Effector memory CD4-positive, alpha-beta T cell (primary cell): ENCODE data around the gene SP140.

Source experiments
- DNase-seq, 3 donors: peaks; one replicate each; pipeline ENCODE4 v3.0.0-alpha.2; 2020
- H3K27ac ChIP-seq: 2 replicates; pipeline ENCODE4 v1.7.0; 2013; ENCODE audit warnings: mild to moderate bottlenecking, low read length, moderate library complexity; ENCODE audit not compliant: insufficient read depth, poor library complexity, severe bottlenecking
- H3K27me3 ChIP-seq: replicated peaks from 2 replicates; pipeline ENCODE4 v1.7.0; 2013; ENCODE audit warnings: mild to moderate bottlenecking, low read length; ENCODE audit not compliant: insufficient read depth, control insufficient read depth, poor library complexity, severe bottlenecking
- H3K36me3 ChIP-seq: 2 replicates; pipeline ENCODE4 v1.7.0; 2013; ENCODE audit warnings: mild to moderate bottlenecking, low read length, moderate library complexity; ENCODE audit not compliant: control insufficient read depth, insufficient read depth
- H3K4me1 ChIP-seq: 2 replicates; pipeline ENCODE4 v1.7.0; 2013; ENCODE audit warnings: low read length, mild to moderate bottlenecking; ENCODE audit not compliant: control insufficient read depth, insufficient read depth, poor library complexity, severe bottlenecking
- H3K4me3 ChIP-seq: 2 replicates; pipeline ENCODE4 v1.7.0; 2013; ENCODE audit warnings: low read length, low read depth, mild to moderate bottlenecking; ENCODE audit not compliant: insufficient read depth, poor library complexity, severe bottlenecking
- H3K9me3 ChIP-seq: 2 replicates; pipeline ENCODE4 v1.7.0; 2013; ENCODE audit warnings: mild to moderate bottlenecking, low read length, moderate library complexity; ENCODE audit not compliant: control insufficient read depth
- total RNA-seq, 3 donors: gene quantifications; one replicate each; lab custom pipeline; 2026; lab: John Stamatoyannopoulos, UW

The SP140 gene
- 80.9 to 116 (median 112) reads per million in 3 donors for total RNA-seq

DNA sequence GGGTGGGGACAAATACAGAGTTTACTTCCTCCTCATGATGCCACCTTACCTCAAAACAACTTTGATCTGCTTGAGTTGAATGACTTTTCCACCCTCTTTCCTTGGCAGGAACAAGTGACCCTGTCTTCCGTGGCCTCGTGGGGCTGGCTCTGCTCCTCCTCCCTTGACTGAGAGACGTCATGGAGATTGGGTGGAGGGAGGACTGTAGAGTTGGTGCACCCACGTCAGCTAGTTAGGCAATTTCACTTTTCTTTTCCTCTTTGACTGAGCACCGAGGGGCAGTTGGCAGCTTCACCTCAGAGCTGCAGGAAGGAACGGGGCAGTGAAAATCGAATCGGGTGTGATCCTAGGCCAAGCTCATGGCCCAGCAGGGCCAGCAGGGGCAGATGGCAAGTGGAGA is at the start of gene SP140:
SP140 (plus strand) TSS at position 251 of the 400 bp plus-strand sequence; CDS start at position 360, 109 bp downstream.
- H3K4me1 ChIP-seq: peaks cover 34% of the 10 kb centered on the region
- peak within 1 kb of the TSS; percentile 70 for H3K4me3 ChIP-seq
- peak within 1 kb of the TSS; percentile 87 for H3K27ac ChIP-seq
- no peaks in the 10 kb centered on the region for H3K36me3 ChIP-seq
- no peaks in the 10 kb centered on the region for H3K27me3 ChIP-seq
- H3K9me3 ChIP-seq: peaks cover 7% of the 10 kb centered on the region
- DNase-seq: peak; percentile 71 to 81 (median 73)

DNA sequence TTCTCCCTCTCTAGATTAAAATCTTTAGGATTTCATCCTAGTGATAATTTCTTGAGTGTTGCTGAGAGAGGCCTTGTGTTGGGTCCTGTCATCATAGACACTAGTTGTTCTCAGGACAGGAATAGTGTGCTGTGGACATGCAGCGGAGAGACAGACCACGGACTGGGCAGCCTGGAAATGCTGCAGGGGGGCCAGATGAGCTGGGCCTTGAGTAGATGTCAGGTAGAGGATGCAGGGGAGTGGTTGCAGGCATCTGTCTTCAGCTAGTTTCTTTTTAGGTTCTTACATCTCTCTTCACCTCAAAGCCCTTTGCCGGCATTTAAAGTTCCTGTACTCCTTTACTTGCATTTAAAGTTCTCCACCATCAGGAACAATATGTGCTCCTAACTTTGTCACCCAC is 48.5 kb upstream of the SP140 start:
- Histone ChIP-seq H3K27me3 (no peaks in the 10 kb centered on the region), H3K4me1 (no peaks in the 10 kb centered on the region), H3K36me3 (peaks cover 87% of the 10 kb centered on the region), H3K4me3 (no peak overlapping the region), H3K9me3 (no peaks in the 10 kb centered on the region), H3K27ac (no peak overlapping the region)
- DNase-seq: no peak

DNA sequence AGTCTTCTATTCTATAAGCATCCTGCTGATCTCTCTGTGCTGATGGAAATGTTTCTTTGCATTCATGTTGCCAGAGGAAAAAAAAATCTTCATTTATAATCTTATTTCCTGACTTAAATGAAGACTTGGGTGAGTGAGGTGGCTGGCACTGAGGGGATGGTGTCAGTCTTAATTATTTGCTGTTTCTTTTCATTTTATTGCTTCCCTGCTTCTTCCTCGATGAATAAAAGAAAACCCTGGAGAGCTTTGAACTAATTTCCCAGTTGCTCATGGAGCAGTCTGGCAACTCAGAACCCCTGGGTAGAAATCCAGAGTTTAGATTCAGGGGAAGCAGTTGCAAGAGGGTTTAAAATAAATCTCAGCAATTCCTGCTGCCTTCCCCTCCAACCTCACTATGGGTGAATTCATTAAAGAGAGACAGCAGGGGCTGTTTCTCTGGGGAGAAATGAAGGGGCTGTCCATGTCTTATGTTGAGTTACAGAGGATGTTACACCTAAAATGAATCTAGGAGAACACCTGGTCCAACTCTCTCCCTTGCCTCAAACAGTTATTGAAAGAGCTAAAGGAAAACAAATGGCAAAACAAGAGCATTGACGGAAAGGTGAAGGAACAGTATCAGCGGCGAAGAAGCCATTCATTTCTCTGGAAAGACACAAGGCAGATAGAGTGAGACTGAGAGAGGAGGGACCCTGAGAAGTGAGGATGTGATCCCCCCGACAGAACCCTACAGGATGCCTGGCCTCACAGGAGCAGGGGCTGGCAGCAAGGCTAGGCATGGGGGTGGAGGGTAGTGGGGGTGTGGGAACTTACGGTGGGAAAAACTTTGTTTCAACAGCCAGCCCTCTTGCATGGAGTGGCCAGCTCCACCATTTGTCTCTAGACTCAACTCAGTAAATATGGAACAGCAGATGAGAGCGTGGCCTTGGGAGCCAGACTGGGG is 46.7 kb upstream of the SP140 start:
- H3K36me3 ChIP-seq: peaks cover 87% of the 10 kb centered on the region
- DNase-seq: no peak

DNA sequence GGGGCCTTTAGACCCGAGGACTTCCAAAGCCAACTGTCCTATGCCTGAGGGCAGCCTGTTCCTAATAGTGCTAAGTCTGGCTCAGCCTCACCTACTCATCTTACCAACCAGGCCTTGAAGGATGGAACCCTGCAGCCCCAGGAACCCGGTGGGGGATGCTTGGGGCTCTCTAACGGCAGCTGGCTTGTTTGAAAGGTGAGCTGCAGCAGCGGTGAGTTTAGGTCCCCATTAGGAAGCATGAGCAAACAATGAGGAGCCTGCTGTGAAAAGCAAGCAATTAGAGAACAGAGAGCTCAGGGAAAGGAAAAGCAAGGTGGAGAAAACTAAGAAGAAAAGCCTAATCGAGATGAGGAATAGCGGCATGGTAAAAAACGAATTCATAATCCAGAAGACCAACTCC is 45.6 kb upstream of the SP140 start:
- Histone ChIP-seq H3K4me1 (no peaks in the 10 kb centered on the region), H3K4me3 (no peak overlapping the region), H3K27ac (no peak overlapping the region), H3K9me3 (no peaks in the 10 kb centered on the region), H3K36me3 (peaks cover 85% of the 10 kb centered on the region), H3K27me3 (no peaks in the 10 kb centered on the region)
- no peak for DNase-seq

More for the DNA sequence above, 46.7 kb upstream of the SP140 start:
- Histone ChIP-seq H3K4me1 (no peaks in the 10 kb centered on the region), H3K9me3 (no peaks in the 10 kb centered on the region), H3K27me3 (no peaks in the 10 kb centered on the region), H3K27ac (no peak overlapping the region), H3K4me3 (no peak overlapping the region)

DNA sequence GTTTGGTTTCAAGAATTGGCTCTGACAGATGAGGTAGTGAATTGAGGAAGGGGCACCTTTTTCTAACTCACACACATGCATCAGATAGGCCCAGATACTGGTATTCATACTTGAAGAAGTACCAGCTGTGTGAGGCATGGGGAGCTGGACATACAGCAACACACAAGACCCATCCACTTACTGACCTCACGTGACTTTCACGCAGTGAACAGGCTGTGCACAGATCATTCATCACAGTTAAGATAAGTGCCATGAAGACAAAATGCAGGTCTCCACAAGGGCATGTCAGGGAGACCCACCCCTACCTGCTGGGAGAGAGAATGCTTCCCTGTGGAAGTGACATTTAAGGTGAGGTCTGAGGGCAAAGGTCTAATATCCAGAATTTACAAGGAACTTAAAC is 44.3 kb upstream of the SP140 start:
- H3K27me3 ChIP-seq: no peaks in the 10 kb centered on the region
- no peak overlapping the region for H3K27ac ChIP-seq
- H3K36me3 ChIP-seq: peaks cover 79% of the 10 kb centered on the region
- no peak overlapping the region for H3K4me3 ChIP-seq
- H3K9me3 ChIP-seq: no peaks in the 10 kb centered on the region
- no peak for DNase-seq
- no peaks in the 10 kb centered on the region for H3K4me1 ChIP-seq

DNA sequence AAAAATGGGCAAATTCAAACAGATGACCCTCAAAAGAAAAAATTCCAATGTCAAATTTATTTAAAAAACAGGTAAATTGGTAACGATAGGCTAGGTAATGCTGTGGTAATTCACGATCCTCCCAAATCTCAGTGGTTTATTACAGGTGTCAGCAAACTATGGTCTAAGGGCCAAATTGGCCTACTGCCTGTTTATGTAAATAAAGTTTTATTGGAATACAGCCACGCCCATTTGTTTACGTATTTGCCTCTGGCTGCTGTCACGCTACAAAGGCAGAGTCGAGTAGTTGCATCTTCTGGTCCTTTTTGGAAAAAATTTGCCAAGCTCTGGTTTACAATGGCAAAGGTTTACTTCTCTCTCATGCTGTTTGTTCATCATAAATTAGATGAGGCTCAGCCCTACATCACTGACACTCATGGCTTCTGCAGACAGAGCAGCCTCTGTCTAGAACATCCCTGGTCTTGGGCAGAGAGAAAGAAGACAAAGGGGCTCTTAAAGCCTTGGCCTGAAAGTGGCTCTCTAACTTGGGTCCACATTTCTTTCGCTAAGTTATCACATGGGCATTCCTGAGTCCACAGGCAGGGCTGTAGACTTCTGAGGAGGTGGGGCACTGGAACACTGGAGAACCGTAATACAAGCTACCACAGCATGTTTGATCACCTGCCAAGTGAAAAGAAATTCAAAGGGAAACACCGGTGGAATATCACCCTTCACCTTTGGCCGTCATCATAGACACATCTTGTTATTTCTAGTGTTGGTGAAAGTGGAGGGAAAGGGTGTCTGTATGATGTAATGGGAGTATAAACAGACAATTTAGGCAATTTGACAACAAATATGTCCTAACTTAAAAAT is 40.6 kb upstream of the SP140 start:
- Histone ChIP-seq H3K27ac (no peak overlapping the region), H3K4me3 (no peak overlapping the region), H3K27me3 (no peaks in the 10 kb centered on the region), H3K4me1 (no peaks in the 10 kb centered on the region), H3K9me3 (no peaks in the 10 kb centered on the region), H3K36me3 (peaks cover 46% of the 10 kb centered on the region)
- no peak for DNase-seq

DNA sequence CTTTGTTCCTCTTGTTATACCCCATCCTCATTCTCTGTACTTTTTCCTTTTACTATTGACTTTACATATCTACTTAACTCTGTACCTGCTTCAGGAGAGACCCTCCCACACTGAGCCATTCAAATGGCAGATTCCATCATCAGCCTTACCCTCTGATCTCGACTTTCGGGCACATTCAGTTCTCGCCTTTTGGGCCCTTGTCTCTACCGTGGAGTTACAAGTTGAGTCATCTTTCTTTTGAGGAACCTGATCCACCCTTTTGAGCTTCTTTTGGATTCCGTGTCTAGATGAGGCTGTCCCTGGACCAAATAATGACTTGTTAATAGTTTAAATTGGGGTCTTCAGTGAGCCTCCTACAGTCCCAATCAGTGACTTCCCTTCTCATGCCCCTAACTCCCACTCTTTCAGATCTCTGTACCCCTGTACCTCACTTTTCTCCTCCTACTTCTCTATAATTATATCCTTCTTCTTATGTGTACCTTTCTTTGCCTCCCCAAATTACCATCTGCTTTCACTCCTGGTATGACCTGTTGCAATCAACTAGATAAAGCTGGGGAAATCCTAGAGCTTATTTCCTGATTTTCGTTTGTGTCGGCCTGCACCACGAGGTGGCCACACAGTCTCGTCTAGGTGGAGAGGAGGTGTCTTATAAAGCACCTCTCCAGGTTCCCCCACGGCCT is 23.0 kb upstream of the SP140 start:
- Histone ChIP-seq H3K4me3 (no peak overlapping the region), H3K9me3 (no peaks in the 10 kb centered on the region), H3K36me3 (peaks cover 88% of the 10 kb centered on the region), H3K4me1 (no peaks in the 10 kb centered on the region), H3K27ac (no peak overlapping the region), H3K27me3 (no peaks in the 10 kb centered on the region)
- no peak for DNase-seq

DNA sequence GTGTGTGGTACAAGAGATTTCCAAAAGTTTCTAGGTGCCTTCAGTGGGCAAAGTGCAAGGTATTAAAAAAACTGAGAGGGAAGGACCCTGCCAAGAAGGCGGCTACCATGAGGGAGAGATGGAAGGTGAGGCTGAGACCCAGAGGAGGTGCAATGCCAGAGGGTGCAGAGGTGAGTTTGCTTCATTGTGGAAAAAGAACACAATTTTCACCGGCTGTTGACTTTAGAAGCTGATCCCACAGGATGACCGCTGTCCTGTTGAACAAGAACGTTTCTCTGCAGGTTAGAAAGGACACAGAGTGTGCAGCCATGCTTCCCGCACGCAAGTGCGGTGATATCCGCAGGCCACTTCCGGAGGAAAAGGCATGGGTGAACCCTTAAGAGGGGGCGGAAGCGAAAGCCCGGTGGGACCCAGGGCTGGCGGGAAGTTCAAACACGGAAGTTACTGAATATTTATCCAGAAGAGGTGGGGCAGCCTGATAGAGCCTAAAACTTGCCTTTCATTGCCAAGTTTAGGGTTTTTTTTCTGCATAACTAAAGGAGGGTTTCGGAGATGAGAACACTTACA is 22.3 kb upstream of the SP140 start:
- no peaks in the 10 kb centered on the region for H3K9me3 ChIP-seq
- H3K27me3 ChIP-seq: no peaks in the 10 kb centered on the region
- no peaks in the 10 kb centered on the region for H3K4me1 ChIP-seq
- DNase-seq: no peak
- no peak overlapping the region for H3K27ac ChIP-seq
- H3K36me3 ChIP-seq: peaks cover 88% of the 10 kb centered on the region
- H3K4me3 ChIP-seq: no peak overlapping the region

DNA sequence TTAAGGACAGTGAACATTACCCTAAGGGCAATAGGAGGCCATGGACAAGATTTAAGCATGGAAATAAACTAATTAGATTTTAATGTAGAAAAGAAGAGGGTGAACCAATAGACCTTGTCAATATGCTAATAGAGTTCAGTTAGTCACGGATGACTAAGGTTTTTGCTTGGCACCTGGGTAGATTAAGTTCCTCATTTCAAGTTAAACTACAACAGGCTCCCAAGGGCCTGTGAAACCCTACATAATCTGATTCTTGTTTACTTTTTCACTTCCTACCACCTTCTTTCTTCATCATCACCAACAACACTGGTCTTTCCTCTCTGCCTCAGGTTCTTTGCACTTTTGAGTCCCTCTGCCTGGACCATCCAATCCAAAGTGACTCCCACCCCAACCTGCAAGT is 20.5 kb upstream of the SP140 start:
- Histone ChIP-seq H3K4me3 (no peak overlapping the region), H3K9me3 (no peaks in the 10 kb centered on the region), H3K4me1 (no peaks in the 10 kb centered on the region), H3K36me3 (peaks cover 90% of the 10 kb centered on the region), H3K27me3 (no peaks in the 10 kb centered on the region), H3K27ac (no peak overlapping the region)
- DNase-seq: no peak
